HepG2 (cell line): ENCODE results near the gene FUZ. TPM values are rescaled to one million over a fixed set of nuclear protein-coding genes. Genes with fewer than 3 reads are reported as not detected.

ENCODE experiments used
- BATF2 ChIP-seq: sonication (generic); formaldehyde crosslinking; IDR thresholded peaks from 2 replicates; pipeline ENCODE4 v1.8.0; 2022; ENCODE audit warnings: mild to moderate bottlenecking, missing genetic modification reagents, moderate library complexity
- EP300 ChIP-seq, 3 experiments: sonication (generic) in 1 of 3; formaldehyde crosslinking in 1 of 3; IDR thresholded peaks; 2 replicates each; pipeline versions ENCODE4 v1.5.1 to v1.6.1; 2011 to 2020; ENCODE audit warnings: low read depth in 2 of 3, low read length in 2 of 3, borderline replicate concordance in 1 of 3, improper control_type of control experiment in 1 of 3, mild to moderate bottlenecking in 1 of 3, missing genetic modification reagents in 1 of 3, moderate library complexity in 1 of 3
- EZH2 ChIP-seq: conservative IDR thresholded peaks from 2 replicates; pipeline ENCODE4 v1.6.1; 2012; ENCODE audit warnings: mild to moderate bottlenecking, low read depth, low read length, moderate library complexity
- FOXK1 ChIP-seq: sonication (generic); formaldehyde crosslinking; IDR thresholded peaks from 2 replicates; pipeline ENCODE4 v1.4.0; 2020; ENCODE audit warnings: low read depth, missing genetic modification reagents, borderline replicate concordance
- GATAD2A ChIP-seq: IDR thresholded peaks from 2 replicates; pipeline ENCODE4 v1.6.1; 2016
- HCFC1 ChIP-seq: fragments of 150-350 bp; IDR thresholded peaks from 2 replicates; pipeline ENCODE4 v1.6.1; 2014; ENCODE audit warnings: low read depth, low read length
- HMG20B ChIP-seq: conservative IDR thresholded peaks from 2 replicates; pipeline ENCODE4 v1.6.1; 2016; ENCODE audit warnings: missing genetic modification reagents, missing compliant biosample characterization
- HOXA3 ChIP-seq: sonication (generic); formaldehyde crosslinking; IDR thresholded peaks from 2 replicates; pipeline ENCODE4 v1.5.0; 2020; ENCODE audit warnings: missing genetic modification reagents
- KDM1A ChIP-seq: IDR thresholded peaks from 2 replicates; pipeline ENCODE4 v1.6.1; 2016; ENCODE audit warnings: missing compliant biosample characterization
- KDM3A ChIP-seq: IDR thresholded peaks from 2 replicates; pipeline ENCODE4 v1.6.1; 2018; ENCODE audit warnings: low read depth, missing compliant biosample characterization
- LCORL ChIP-seq, 2 experiments: fragments of 450-650 bp in 1 of 2; sonication (generic) in 1 of 2; formaldehyde crosslinking in 1 of 2; IDR thresholded peaks; 2 replicates each; pipeline versions ENCODE4 v1.5.0 to v1.6.1; 2017 to 2020; ENCODE audit warnings: antibody characterized with exemption in 1 of 2, missing genetic modification reagents in 1 of 2
- SALL2 ChIP-seq: sonication (generic); formaldehyde crosslinking; IDR thresholded peaks from 2 replicates; pipeline ENCODE4 v1.8.1; 2023; ENCODE audit warnings: mild to moderate bottlenecking, missing genetic modification reagents, inconsistent platforms
- THAP11 ChIP-seq: IDR thresholded peaks from 2 replicates; pipeline ENCODE4 v1.6.1; 2016; ENCODE audit warnings: missing biosample characterization, missing genetic modification reagents
- TOPORS ChIP-seq: sonication (generic); formaldehyde crosslinking; IDR thresholded peaks from 2 replicates; pipeline ENCODE4 v1.8.0; 2023; ENCODE audit warnings: mild to moderate bottlenecking, missing genetic modification reagents
- U2AF2 ChIP-seq: fragments of 200-400 bp; formaldehyde crosslinking; IDR thresholded peaks from 2 replicates; pipeline ENCODE4 v1.6.1; 2017; ENCODE audit warnings: low read depth, mild to moderate bottlenecking, low read length
- ZBTB38 ChIP-seq: sonication (generic); formaldehyde crosslinking; IDR thresholded peaks from 2 replicates; pipeline ENCODE4 v1.5.1; 2020; ENCODE audit warnings: mild to moderate bottlenecking, missing genetic modification reagents
- ZNF124 ChIP-seq: sonication (generic); formaldehyde crosslinking; IDR thresholded peaks from 2 replicates; pipeline ENCODE4 v1.4.0; 2020; ENCODE audit warnings: missing genetic modification reagents
- ZNF256 ChIP-seq: sonication (generic); formaldehyde crosslinking; conservative IDR thresholded peaks from 2 replicates; pipeline ENCODE4 v1.4.0; 2020; ENCODE audit warnings: missing genetic modification reagents
- ZNF280B ChIP-seq: sonication (generic); formaldehyde crosslinking; IDR thresholded peaks from 2 replicates; pipeline ENCODE4 v1.5.0; 2020; ENCODE audit warnings: missing genetic modification reagents, mild to moderate bottlenecking, borderline replicate concordance
- ZNF382 ChIP-seq: sonication (generic); formaldehyde crosslinking; IDR thresholded peaks from 2 replicates; pipeline ENCODE4 v1.5.0; 2020; ENCODE audit warnings: missing genetic modification reagents, mild to moderate bottlenecking, borderline replicate concordance
- ZNF530 ChIP-seq: sonication (generic); formaldehyde crosslinking; IDR thresholded peaks from 2 replicates; pipeline ENCODE4 v1.5.0; 2020; ENCODE audit warnings: low read depth, mild to moderate bottlenecking, missing genetic modification reagents
- ZNF563 ChIP-seq: sonication (generic); formaldehyde crosslinking; IDR thresholded peaks from 2 replicates; pipeline ENCODE4 v1.8.0; 2022; ENCODE audit warnings: mild to moderate bottlenecking, moderate library complexity, missing genetic modification reagents
- ZNF564 ChIP-seq: sonication (generic); formaldehyde crosslinking; IDR thresholded peaks from 2 replicates; pipeline ENCODE4 v1.8.1; 2023; ENCODE audit warnings: mild to moderate bottlenecking, missing genetic modification reagents
- ZNF605 ChIP-seq: sonication (generic); formaldehyde crosslinking; IDR thresholded peaks from 2 replicates; pipeline ENCODE4 v1.8.0; 2022; ENCODE audit warnings: mild to moderate bottlenecking, missing genetic modification reagents
- ZNF670 ChIP-seq: sonication (generic); formaldehyde crosslinking; IDR thresholded peaks from 2 replicates; pipeline ENCODE4 v1.8.0; 2022; ENCODE audit warnings: mild to moderate bottlenecking, missing genetic modification reagents, borderline replicate concordance
- polyA plus RNA-seq, 8 experiments: library from polyadenylated mRNA; depleted of rRNA in 3 of 8; stranded (reverse) in 7 of 8; unstranded in 1 of 8; fragments of >200 nt; fragmentation: Illumina TruSeq in 4 of 8; extraction: Trizol in 4 of 8; gene quantifications; 2 replicates each; pipeline versions ENCODE4 v1.2.1 to v1.2.3, GENCODE V29; 2011 to 2016; ENCODE audit warnings: low read depth in 4 of 8, missing spikeins in 1 of 8, mixed read lengths in 1 of 8; ENCODE audit not compliant: insufficient read depth in 1 of 8
- total RNA-seq, 5 experiments: library from RNA; depleted of rRNA; stranded (reverse); fragments of >200 nt; fragmentation: Illumina TruSeq; extraction: Trizol; gene quantifications; 2 replicates each; pipeline ENCODE4 v1.2.3, GENCODE V29; 2016; ENCODE audit warnings: low read depth in 1 of 5
- TF ChIP-seq, protein P1 (sequence below): IDR thresholded peaks from 2 replicates; pipeline ENCODE4 v1.6.1; 2016; ENCODE audit warnings: low read depth, borderline replicate concordance
- TF ChIP-seq, protein P2 (sequence below): sonication (generic); formaldehyde crosslinking; IDR thresholded peaks from 2 replicates; pipeline ENCODE4 v1.9.0; 2022; ENCODE audit warnings: missing genetic modification reagents, mild to moderate bottlenecking, borderline replicate concordance

The FUZ gene
- total and polyA plus RNA-seq, 2 of the 13 experiments (the other 11 are each of a cell fraction or from before 2014, with no cell fraction given): 0.08 TPM; not detected in 1

DNA sequence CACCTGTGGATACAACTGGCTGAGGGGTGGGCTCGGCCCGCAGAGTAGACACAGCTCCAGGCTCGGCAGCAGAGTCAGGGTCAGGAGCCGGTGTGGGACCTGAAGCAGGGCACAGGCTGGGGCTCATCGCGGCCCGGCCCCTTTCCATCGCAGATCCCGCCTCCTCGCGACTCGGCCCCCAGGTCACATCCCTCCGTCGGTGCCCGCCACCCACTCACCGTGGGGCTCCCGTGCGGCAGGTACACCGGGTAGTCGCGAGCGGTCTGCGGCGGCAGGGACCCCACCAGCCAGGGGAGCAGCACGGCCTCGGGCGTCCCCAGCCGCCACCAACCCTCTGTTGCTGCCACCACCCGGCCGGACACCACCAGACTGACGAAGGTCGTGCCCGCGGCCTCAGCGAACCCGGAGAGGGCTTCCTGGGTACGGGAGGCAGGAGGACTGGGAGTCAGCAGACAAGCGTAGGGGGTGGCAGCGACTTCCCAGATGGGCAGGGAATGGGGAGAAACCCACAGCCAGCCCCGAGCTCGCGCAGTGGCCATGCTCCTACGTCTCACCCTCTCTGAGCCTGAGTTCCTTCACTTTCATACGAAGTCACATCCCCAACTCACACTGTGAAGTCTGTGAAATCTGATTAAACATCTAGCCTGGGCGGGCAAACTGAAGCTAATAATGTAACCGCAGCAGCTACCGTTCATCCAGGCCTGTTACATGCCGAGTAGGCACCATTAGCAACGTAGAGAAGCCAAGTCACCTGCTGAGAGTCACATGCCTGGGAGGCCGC, 3.7 kb downstream of the FUZ start (continued):
- TF ChIP-seq ZBTB38 (CRISPR knock-in tag): 0 out of 2 replicates have a peak, but pooled peaks have one; percentile 25
- TF ChIP-seq ZNF382: no peak
- no peak for TF ChIP-seq ZNF124 (CRISPR knock-in tag)
- TF ChIP-seq KDM3A (CRISPR knock-in tag): peak; percentile 43; the same call in 1 of the 2 replicates
- TF ChIP-seq ZNF564: peak; percentile 17; the same call in 1 of the 2 replicates
- no peak for TF ChIP-seq EP300 (IDR thresholded peaks at IDR 0.05; ENCODE audit: low read depth in 2 of 2, low read length in 2 of 2)
- TF ChIP-seq EP300 (CRISPR knock-in tag; IDR thresholded peaks at IDR 0.05; ENCODE audit: borderline replicate concordance): no peak
- TF ChIP-seq ZNF563 (CRISPR knock-in tag): no peak
- TF ChIP-seq HCFC1: no peak
- TF ChIP-seq THAP11 (CRISPR knock-in tag): peak; percentile 43; the same call in 1 of the 2 replicates
- no peak for TF ChIP-seq EZH2
- no peak for TF ChIP-seq SALL2 (CRISPR knock-in tag)
- TF ChIP-seq HMG20B (CRISPR knock-in tag): no peak
- TF ChIP-seq KDM1A: no peak
- TF ChIP-seq, protein P1, sequence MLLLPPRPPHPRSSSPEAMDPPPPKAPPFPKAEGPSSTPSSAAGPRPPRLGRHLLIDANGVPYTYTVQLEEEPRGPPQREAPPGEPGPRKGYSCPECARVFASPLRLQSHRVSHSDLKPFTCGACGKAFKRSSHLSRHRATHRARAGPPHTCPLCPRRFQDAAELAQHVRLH (CRISPR knock-in tag): peak; percentile 36; the same call in 1 of the 2 replicates
- 0 out of 2 replicates have a peak, but pooled peaks have one; percentile 32 for TF ChIP-seq ZNF605
- TF ChIP-seq GATAD2A: peak; percentile 25; the same call in 1 of the 2 replicates
- TF ChIP-seq ZNF530: no peak
- no peak; the same call in 1 of the 2 replicates for TF ChIP-seq HOXA3
- no peak for TF ChIP-seq U2AF2
- TF ChIP-seq ZNF256 (CRISPR knock-in tag): no peak
- TF ChIP-seq FOXK1: no peak
- no peak for TF ChIP-seq BATF2 (CRISPR knock-in tag)
- TF ChIP-seq ZNF280B (CRISPR knock-in tag): no peak
- TF ChIP-seq LCORL (IDR thresholded peaks at IDR 0.05): no peak
- TF ChIP-seq LCORL (CRISPR knock-in tag; IDR thresholded peaks at IDR 0.05): peak; percentile 79; the same call in 1 of the 2 replicates
- TF ChIP-seq TOPORS (CRISPR knock-in tag): no peak
- TF ChIP-seq, protein P2, sequence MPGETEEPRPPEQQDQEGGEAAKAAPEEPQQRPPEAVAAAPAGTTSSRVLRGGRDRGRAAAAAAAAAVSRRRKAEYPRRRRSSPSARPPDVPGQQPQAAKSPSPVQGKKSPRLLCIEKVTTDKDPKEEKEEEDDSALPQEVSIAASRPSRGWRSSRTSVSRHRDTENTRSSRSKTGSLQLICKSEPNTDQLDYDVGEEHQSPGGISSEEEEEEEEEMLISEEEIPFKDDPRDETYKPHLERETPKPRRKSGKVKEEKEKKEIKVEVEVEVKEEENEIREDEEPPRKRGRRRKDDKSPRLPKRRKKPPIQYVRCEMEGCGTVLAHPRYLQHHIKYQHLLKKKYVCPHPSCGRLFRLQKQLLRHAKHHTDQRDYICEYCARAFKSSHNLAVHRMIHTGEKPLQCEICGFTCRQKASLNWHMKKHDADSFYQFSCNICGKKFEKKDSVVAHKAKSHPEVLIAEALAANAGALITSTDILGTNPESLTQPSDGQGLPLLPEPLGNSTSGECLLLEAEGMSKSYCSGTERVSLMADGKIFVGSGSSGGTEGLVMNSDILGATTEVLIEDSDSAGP (CRISPR knock-in tag): peak; percentile 69; the same call in 1 of the 2 replicates
- TF ChIP-seq ZNF670: no peak
